ENCODE results near the gene METTL1.
"Not testable (repeated sequence)": the region's sequence is repeated elsewhere in the genome, so short reads cannot be mapped to it uniquely, and the experiment has no call there.

The METTL1 gene

GRCh38 chr12:57796996-57797395 is 25.1 kb upstream of the METTL1 start:
- DNase-seq (ENCODE audit: low spot score), result no peak

- no peak for DNase-seq (ENCODE audit: low spot score)
Measured at GRCh38 chr12:57795354-57795753, 23.4 kb upstream of the METTL1 start.

GRCh38 chr12:57793920-57794319 is 22.0 kb upstream of the METTL1 start:
- DNase-seq (ENCODE audit: low spot score), result no peak

GRCh38 chr12:57783861-57784260 is 12.0 kb upstream of the METTL1 start:
- DNase-seq (ENCODE audit: low spot score), result no peak

- DNase-seq (ENCODE audit: low spot score), result no peak
Measured at GRCh38 chr12:57783466-57783801, 11.5 kb upstream of the METTL1 start.

GRCh38 chr12:57782608-57783465 is 10.9 kb upstream of the METTL1 start, which contains the start of gene TSFM:
TSFM (plus strand) TSS chr12:57782787; CDS start chr12:57782802, 15 bp downstream.
- DNase-seq (ENCODE audit: low spot score), result peak; percentile 94

GRCh38 chr12:57782243-57782607 is 10.3 kb upstream of the METTL1 start:
- no peak for DNase-seq (ENCODE audit: low spot score)

GRCh38 chr12:57781801-57782200 is 9.9 kb upstream of the METTL1 start:
- DNase-seq (ENCODE audit: low spot score), result no peak

GRCh38 chr12:57781244-57781643 is 9.3 kb upstream of the METTL1 start:
- peak; percentile 36 for DNase-seq (ENCODE audit: low spot score)

- DNase-seq (ENCODE audit: low spot score), result no peak
Measured at GRCh38 chr12:57780284-57780897, 8.5 kb upstream of the METTL1 start.

- no peak for DNase-seq (ENCODE audit: low spot score)
Measured at GRCh38 chr12:57779736-57780135, 7.8 kb upstream of the METTL1 start.

- DNase-seq (ENCODE audit: low spot score), result no peak
Measured at GRCh38 chr12:57777911-57778310, 6.0 kb upstream of the METTL1 start.

GRCh38 chr12:57777367-57777766 is 5.5 kb upstream of the METTL1 start:
- no peak for DNase-seq (ENCODE audit: low spot score)

GRCh38 chr12:57776247-57776587 is 4.3 kb upstream of the METTL1 start:
- no peak for DNase-seq (ENCODE audit: low spot score)

- no peak for DNase-seq (ENCODE audit: low spot score)
Measured at GRCh38 chr12:57775563-57776246, 3.8 kb upstream of the METTL1 start.

GRCh38 chr12:57775044-57775443 is 3.1 kb upstream of the METTL1 start:
- DNase-seq (ENCODE audit: low spot score), result no peak

- DNase-seq (ENCODE audit: low spot score), result not testable (repeated sequence)
Measured at GRCh38 chr12:57774634-57775033, 2.7 kb upstream of the METTL1 start.

GRCh38 chr12:57772429-57773322 is 771 bp upstream of the METTL1 start, which contains the start of gene EEF1AKMT3:
EEF1AKMT3 (plus strand) TSS chr12:57772614; CDS start chr12:57772725, 111 bp downstream.
- DNase-seq (ENCODE audit: low spot score), result no peak

GRCh38 chr12:57771236-57771872 is 551 bp downstream of the METTL1 start:
- DNase-seq (ENCODE audit: low spot score), result peak; percentile 81

- no peak for DNase-seq (ENCODE audit: low spot score)
Measured at GRCh38 chr12:57770734-57771133, 1.2 kb downstream of the METTL1 start.

GRCh38 chr12:57769594-57769993 is 2.3 kb downstream of the METTL1 start:
- no peak for DNase-seq (ENCODE audit: low spot score)
